Mucosa of gallbladder (tissue), 1 donor: ENCODE results near the gene TMEM131. TPM values are rescaled to one million over a fixed set of nuclear protein-coding genes. Genes with fewer than 3 reads are reported as not detected.
"Not testable (repeated sequence)": the region's sequence is repeated elsewhere in the genome, so short reads cannot be mapped to it uniquely, and the experiment has no call there.

Source experiments
- DNase-seq: peaks from one replicate; pipeline ENCODE4 v3.0.0-alpha.2; 2020; ENCODE audit warnings: low spot score
- total RNA-seq: library from RNA; stranded (reverse); gene quantifications from one replicate; pipeline ENCODE4 v1.2.1, GENCODE V29; 2021
- donor health status: DM: no; HTN: no; CAD: no.

The TMEM131 gene
- 52.8 TPM for total RNA-seq

GRCh38 chr2:97995734-97996624, at the start of gene TMEM131:
TSS of gene TMEM131 (minus strand) at chr2:97995948. CDS start at chr2:97995662, 286 bp downstream.
- DNase-seq, result peak; percentile 94

- DNase-seq, result not testable (repeated sequence)
Measured at GRCh38 chr2:98044730-98045129, 49.0 kb upstream of the TMEM131 start.

GRCh38 chr2:98043101-98043500, 47.4 kb upstream of the TMEM131 start:
- DNase-seq, result no peak

GRCh38 chr2:98040331-98040939, 44.7 kb upstream of the TMEM131 start:
- no peak for DNase-seq

- peak; percentile 38 for DNase-seq
Measured at GRCh38 chr2:98039085-98039756, 43.5 kb upstream of the TMEM131 start.

- DNase-seq, result no peak
Measured at GRCh38 chr2:98037666-98038336, 42.1 kb upstream of the TMEM131 start.

- no peak for DNase-seq
Measured at GRCh38 chr2:98037206-98037605, 41.5 kb upstream of the TMEM131 start.

- DNase-seq, result no peak
Measured at GRCh38 chr2:98036349-98037000, 40.7 kb upstream of the TMEM131 start.

GRCh38 chr2:98034745-98035144, 39.0 kb upstream of the TMEM131 start:
- DNase-seq, result no peak

GRCh38 chr2:98032086-98032485, 36.3 kb upstream of the TMEM131 start:
- no peak for DNase-seq

GRCh38 chr2:98029718-98030222, 34.0 kb upstream of the TMEM131 start:
- no peak for DNase-seq

- no peak for DNase-seq
Measured at GRCh38 chr2:98028931-98029717, 33.4 kb upstream of the TMEM131 start.

- DNase-seq, result no peak
Measured at GRCh38 chr2:98028101-98028561, 32.4 kb upstream of the TMEM131 start.

GRCh38 chr2:98027538-98027937, 31.8 kb upstream of the TMEM131 start:
- no peak for DNase-seq

GRCh38 chr2:98026927-98027522, 31.3 kb upstream of the TMEM131 start:
- DNase-seq, result no peak

GRCh38 chr2:98026292-98026691, 30.5 kb upstream of the TMEM131 start:
- DNase-seq, result no peak

GRCh38 chr2:98025481-98026037, 29.8 kb upstream of the TMEM131 start:
- no peak for DNase-seq

- DNase-seq, result not testable (repeated sequence)
Measured at GRCh38 chr2:98022067-98022466, 26.3 kb upstream of the TMEM131 start.

- DNase-seq, result no peak
Measured at GRCh38 chr2:98020992-98021713, 25.4 kb upstream of the TMEM131 start.
